GM18873 (cell line): ENCODE results near the gene RHD.
"Not testable (repeated sequence)": the region's sequence is repeated elsewhere in the genome, so short reads cannot be mapped to it uniquely, and the experiment has no call there.

Experiments used
- ATAC-seq: cut with Tn5 transposase; IDR thresholded peaks from one replicate; pipeline ENCODE4 v1.9.1; 2021; ENCODE audit warnings: mild to moderate bottlenecking, moderate library complexity, moderate number of reproducible peaks; ENCODE audit not compliant: unreplicated experiment, low FRiP score

Gene RHD

GRCh38 chr1:25272238-25272637, at the start of gene RHD:
Gene RHD (plus strand): TSS chr1:25272509. CDS start chr1:25272548, 39 bp downstream.
- not testable (repeated sequence) for ATAC-seq

GRCh38 chr1:25222606-25223005, 49.7 kb upstream of the RHD start:
- no peak for ATAC-seq

GRCh38 chr1:25223471-25223870, 48.8 kb upstream of the RHD start:
- ATAC-seq = no peak

- ATAC-seq = peak; percentile 68
These were observed 40.1 kb upstream of the RHD start, which contains the start of gene SYF2 for GRCh38 chr1:25232027-25232865. Gene SYF2 (minus strand): TSS chr1:25232502. CDS start chr1:25232467, 35 bp downstream.

GRCh38 chr1:25232866-25233784, 39.2 kb upstream of the RHD start:
- ATAC-seq = peak; percentile 43

GRCh38 chr1:25235411-25235810, 36.9 kb upstream of the RHD start:
- ATAC-seq = not testable (repeated sequence)

- ATAC-seq = not testable (repeated sequence)
These were observed 36.0 kb upstream of the RHD start for GRCh38 chr1:25236261-25236660.

- ATAC-seq = no peak
These were observed 34.3 kb upstream of the RHD start for GRCh38 chr1:25238046-25238445.

- ATAC-seq = peak; percentile 55
These were observed 32.4 kb upstream of the RHD start for GRCh38 chr1:25239681-25240541.

GRCh38 chr1:25243907-25244306, 28.4 kb upstream of the RHD start:
- ATAC-seq = no peak

GRCh38 chr1:25245393-25245792, 26.9 kb upstream of the RHD start:
- ATAC-seq = no peak

- ATAC-seq = no peak
These were observed 26.3 kb upstream of the RHD start for GRCh38 chr1:25245809-25246599.

GRCh38 chr1:25246600-25247023, 25.7 kb upstream of the RHD start:
- ATAC-seq = no peak

- ATAC-seq = peak; percentile 68
These were observed 25.1 kb upstream of the RHD start, which contains the start of gene RSRP1 for GRCh38 chr1:25247024-25247828. Gene RSRP1 (minus strand): TSS chr1:25247454. CDS start chr1:25246963, 491 bp downstream.

GRCh38 chr1:25247829-25248754, 24.2 kb upstream of the RHD start:
- no peak for ATAC-seq

GRCh38 chr1:25253911-25254310, 18.4 kb upstream of the RHD start:
- ATAC-seq = no peak
